Measurements from ENCODE around the gene RASAL3.

RASAL3 gene

GRCh38 chr19:15448778-15449619, 15.3 kb downstream of the RASAL3 start:
- DNase-seq, result no peak

- no peak for DNase-seq
These were observed 16.1 kb downstream of the RASAL3 start for GRCh38 chr19:15448044-15448777.

- no peak for DNase-seq
These were observed 17.3 kb downstream of the RASAL3 start for GRCh38 chr19:15447057-15447456.

- DNase-seq, result no peak
These were observed 18.5 kb downstream of the RASAL3 start for GRCh38 chr19:15445807-15446376.

GRCh38 chr19:15445227-15445605, 19.1 kb downstream of the RASAL3 start:
- DNase-seq, result no peak

- no peak for DNase-seq
These were observed 19.7 kb downstream of the RASAL3 start for GRCh38 chr19:15444505-15445226.

- no peak for DNase-seq
These were observed 20.5 kb downstream of the RASAL3 start for GRCh38 chr19:15443838-15444237.

GRCh38 chr19:15443325-15443724, 21.0 kb downstream of the RASAL3 start:
- DNase-seq, result no peak

GRCh38 chr19:15442142-15442920, 22.0 kb downstream of the RASAL3 start:
- DNase-seq, result no peak

GRCh38 chr19:15441317-15441716, 23.0 kb downstream of the RASAL3 start:
- no peak for DNase-seq

- no peak for DNase-seq
These were observed 24.3 kb downstream of the RASAL3 start for GRCh38 chr19:15439821-15440641.

- DNase-seq, result no peak
These were observed 25.1 kb downstream of the RASAL3 start for GRCh38 chr19:15439078-15439799.

GRCh38 chr19:15438577-15438976, 25.8 kb downstream of the RASAL3 start:
- DNase-seq, result no peak

- DNase-seq, result no peak
These were observed 26.2 kb downstream of the RASAL3 start for GRCh38 chr19:15438124-15438496.

GRCh38 chr19:15437355-15438123, 26.8 kb downstream of the RASAL3 start:
- DNase-seq, result no peak

GRCh38 chr19:15436826-15437110, 27.6 kb downstream of the RASAL3 start:
- no peak for DNase-seq

- no peak for DNase-seq
These were observed 28.1 kb downstream of the RASAL3 start for GRCh38 chr19:15436012-15436825.

GRCh38 chr19:15433519-15434069, 30.8 kb downstream of the RASAL3 start:
- no peak for DNase-seq

Measured in inflammatory macrophage treated with lipopolysaccharide for 4 hours (primary cell).